Testis (tissue), 2 donors: ENCODE data around the gene ZNF584.

Experiments
- POLR2A ChIP-seq: fragments of 450-650 bp; IDR thresholded peaks from one replicate; pipeline ENCODE4 v1.6.1; 2017; ENCODE audit warnings: antibody characterized with exemption, mild to moderate bottlenecking, moderate library complexity
- TF ChIP-seq, protein P1 (sequence below), 3 experiments: fragments of 450-650 bp in 2 of 3; fragments of 200-600 bp in 1 of 3; sonication (generic) in 1 of 3; IDR thresholded peaks; one replicate each; pipeline ENCODE4 v1.5.1; 2016 to 2019; ENCODE audit warnings: antibody characterized with exemption in 3 of 3, mild to moderate bottlenecking in 2 of 3, moderate library complexity in 1 of 3

DNA sequence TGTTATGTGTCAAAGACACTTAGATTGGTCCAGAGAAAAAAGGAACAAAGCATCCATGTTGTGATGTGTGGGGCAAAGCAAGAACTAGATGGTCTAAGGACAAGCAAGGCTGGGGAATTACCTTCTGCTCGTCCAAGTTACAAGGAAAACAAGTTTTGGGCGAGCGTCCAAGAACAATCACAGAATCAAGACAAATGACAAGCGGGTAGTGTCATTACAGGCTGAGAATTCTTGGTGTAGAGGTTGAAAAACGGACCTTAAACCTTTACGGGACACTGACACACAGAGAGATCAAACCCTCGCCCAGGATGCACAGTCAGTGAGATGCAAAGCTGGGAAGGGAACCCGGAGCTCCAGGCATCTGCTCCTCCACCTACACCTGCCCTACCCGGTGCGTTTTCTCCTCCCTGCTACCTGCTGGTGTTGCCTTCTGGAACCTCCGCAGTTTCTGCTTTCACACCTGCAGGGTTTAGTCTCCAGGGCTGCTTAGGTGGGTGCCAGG lies 42.5 kb downstream of the ZNF584 start:
- TF ChIP-seq, protein P1, sequence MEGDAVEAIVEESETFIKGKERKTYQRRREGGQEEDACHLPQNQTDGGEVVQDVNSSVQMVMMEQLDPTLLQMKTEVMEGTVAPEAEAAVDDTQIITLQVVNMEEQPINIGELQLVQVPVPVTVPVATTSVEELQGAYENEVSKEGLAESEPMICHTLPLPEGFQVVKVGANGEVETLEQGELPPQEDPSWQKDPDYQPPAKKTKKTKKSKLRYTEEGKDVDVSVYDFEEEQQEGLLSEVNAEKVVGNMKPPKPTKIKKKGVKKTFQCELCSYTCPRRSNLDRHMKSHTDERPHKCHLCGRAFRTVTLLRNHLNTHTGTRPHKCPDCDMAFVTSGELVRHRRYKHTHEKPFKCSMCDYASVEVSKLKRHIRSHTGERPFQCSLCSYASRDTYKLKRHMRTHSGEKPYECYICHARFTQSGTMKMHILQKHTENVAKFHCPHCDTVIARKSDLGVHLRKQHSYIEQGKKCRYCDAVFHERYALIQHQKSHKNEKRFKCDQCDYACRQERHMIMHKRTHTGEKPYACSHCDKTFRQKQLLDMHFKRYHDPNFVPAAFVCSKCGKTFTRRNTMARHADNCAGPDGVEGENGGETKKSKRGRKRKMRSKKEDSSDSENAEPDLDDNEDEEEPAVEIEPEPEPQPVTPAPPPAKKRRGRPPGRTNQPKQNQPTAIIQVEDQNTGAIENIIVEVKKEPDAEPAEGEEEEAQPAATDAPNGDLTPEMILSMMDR (IDR thresholded peaks at IDR 0.05) = no peak
- TF ChIP-seq POLR2A = no peak
